ENCODE results near the gene SFXN4. TPM values are rescaled to one million over a fixed set of nuclear protein-coding genes. Genes with fewer than 3 reads are reported as not detected.
"Not testable (repeated sequence)": the region's sequence is repeated elsewhere in the genome, so short reads cannot be mapped to it uniquely, and the experiment has no call there.

The SFXN4 gene
- total and polyA plus RNA-seq, 9 of the 15 experiments (the other 6 are each of a cell fraction or from before 2014, with no cell fraction given) = 40.1 to 97.8 (median 54.5) TPM

- CTCF ChIA-PET (ENCODE audit: low intra/inter-chr PET ratio) = not testable (repeated sequence)
These were observed 68.7 kb downstream of the SFXN4 start for GRCh38 chr10:119096641-119097415.

GRCh38 chr10:119095640-119096039 lies 69.9 kb downstream of the SFXN4 start:
- Histone ChIP-seq H3K4me1 (replicated peaks in 1 of 2; ENCODE audit: control insufficient read depth in 2 of 2, insufficient read depth in 2 of 2, low read length in 2 of 2) (peaks cover 14 to 17% of the 10 kb centered on the region in 2 experiments; a peak in 4 of 5 replicates), H3K27ac (ENCODE audit: extremely low read depth, low read depth, low read length) (no peak overlapping the region), H3K79me2 (ENCODE audit: control insufficient read depth, insufficient read depth, low read length) (no peaks in the 10 kb centered on the region), H3K27me3 (ENCODE audit: control insufficient read depth in 2 of 2, insufficient read depth in 2 of 2, low read length in 2 of 2) (no peaks in the 10 kb centered on the region), H3K4me2 (ENCODE audit: insufficient read depth, low read length) (no peak overlapping the region), H3K9ac (ENCODE audit: insufficient read depth in 1 of 2, low read depth in 2 of 2, low read length in 2 of 2) (no peak overlapping the region), H3K9me1 (ENCODE audit: control insufficient read depth, insufficient read depth, low read length) (no peaks in the 10 kb centered on the region), H3K4me3 (no peak overlapping the region), H4K20me1 (replicated peaks; ENCODE audit: control insufficient read depth, insufficient read depth, low read length) (no peaks in the 10 kb centered on the region), H3K9me3 (replicated peaks; ENCODE audit: control insufficient read depth, insufficient read depth, low read depth, low read length) (no peaks in the 10 kb centered on the region), H2AFZ (ENCODE audit: low read depth, low read length) (no peak overlapping the region), H3K36me3 (ENCODE audit: control insufficient read depth, insufficient read depth, low read length) (no peaks in the 10 kb centered on the region)
- DNase-seq (ENCODE audit: extremely low read depth in 1 of 4, low spot score in 3 of 4) = no peak
- in situ Hi-C loops (cut with MboI) (no loop called here), intact Hi-C loops (cut with micrococcal nuclease) (no loop called here)
- FAIRE-seq = no peak
- TF ChIP-seq ZNF699 (CRISPR knock-in tag; IDR thresholded peaks at IDR 0.05; ENCODE audit: insufficient replicate concordance) (no peak), RBM25 (IDR thresholded peaks at IDR 0.05; ENCODE audit: low read depth, low read length, severe bottlenecking) (peak; percentile 45)
- ATAC-seq = no peak
- 60% methylated on average over 3 of the region's 4 CpGs for WGBS (ENCODE audit: insufficient coverage, low coverage, missing lambda C conversion rate)
- CTCF ChIA-PET (ENCODE audit: low intra/inter-chr PET ratio) = no interaction called here
- BruUV-seq (replicated peaks) = no TSS peak
- POLR2A ChIA-PET = interaction anchor here (0.6 to 0.7 kb wide), 4 partner anchors 11 to 733 kb away, joined by 3 to 4 read pairs (median 3); no protein-coding TSS in a partner anchor

More at GRCh38 chr10:119096641-119097415, 68.7 kb downstream of the SFXN4 start:
- intact Hi-C loops (cut with micrococcal nuclease); H4K20me1 ChIP-seq (replicated peaks; ENCODE audit: control insufficient read depth, insufficient read depth, low read length); ATAC-seq; H3K27ac ChIP-seq (ENCODE audit: extremely low read depth, low read depth, low read length); H3K36me3 ChIP-seq (ENCODE audit: control insufficient read depth, insufficient read depth, low read length); H3K9me3 ChIP-seq (replicated peaks; ENCODE audit: control insufficient read depth, insufficient read depth, low read depth, low read length); H3K27me3 ChIP-seq (ENCODE audit: control insufficient read depth in 2 of 2, insufficient read depth in 2 of 2, low read length in 2 of 2); H3K9ac ChIP-seq (ENCODE audit: insufficient read depth in 1 of 2, low read depth in 2 of 2, low read length in 2 of 2); in situ Hi-C loops (cut with MboI); DNase-seq (ENCODE audit: extremely low read depth in 1 of 4, low spot score in 3 of 4); H3K9me1 ChIP-seq (ENCODE audit: control insufficient read depth, insufficient read depth, low read length); H3K4me2 ChIP-seq (ENCODE audit: insufficient read depth, low read length); H3K79me2 ChIP-seq (ENCODE audit: control insufficient read depth, insufficient read depth, low read length); H3K4me3 ChIP-seq; BruUV-seq (replicated peaks); FAIRE-seq; H2AFZ ChIP-seq (ENCODE audit: low read depth, low read length): not testable (repeated sequence)
- POLR2A ChIA-PET = interaction anchor here (0.7 kb wide), 1 partner anchor 113 kb away, joined by 3 read pairs; no protein-coding TSS in a partner anchor
- 76% methylated on average over 11 of the region's 12 CpGs for WGBS (ENCODE audit: insufficient coverage, low coverage, missing lambda C conversion rate)
- peaks cover 8 to 16% of the 10 kb centered on the region in 2 experiments; a peak in 4 of 5 replicates for H3K4me1 ChIP-seq (replicated peaks in 1 of 2; ENCODE audit: control insufficient read depth in 2 of 2, insufficient read depth in 2 of 2, low read length in 2 of 2)
